Neural cell (in vitro differentiated cells): ENCODE measurements around the gene HS3ST5. TPM values are rescaled to one million over a fixed set of nuclear protein-coding genes. Genes with fewer than 3 reads are reported as not detected.

Source experiments
- H2AFZ ChIP-seq: fragments of 200-600, 300-800 bp; sonication (generic), shearing (Covaris generic); 2 replicates; pipeline ENCODE4 v1.6.0; 2014; ENCODE audit warnings: low read depth, mild to moderate bottlenecking, antibody characterized with exemption, low read length, moderate library complexity
- H3F3A ChIP-seq: fragments of 200-600 bp; shearing (Covaris generic); 2 replicates; pipeline ENCODE4 v1.6.1; 2016; ENCODE audit warnings: mild to moderate bottlenecking, moderate library complexity, mixed read lengths, antibody characterized with exemption, low read length; ENCODE audit not compliant: insufficient read depth, poor library complexity, severe bottlenecking
- H3K27ac ChIP-seq: fragments of 200-600, 300-800 bp; sonication (generic), shearing (Covaris generic); 2 replicates; pipeline ENCODE4 v1.5.1; 2014; ENCODE audit warnings: mild to moderate bottlenecking, low read length, moderate library complexity
- H3K27me3 ChIP-seq: fragments of 300-800, 200-600 bp; sonication (generic), shearing (Covaris generic); 2 replicates; pipeline ENCODE4 v1.6.0; 2014; ENCODE audit warnings: mild to moderate bottlenecking, low read depth, low read length, moderate library complexity; ENCODE audit not compliant: insufficient read depth
- H3K36me3 ChIP-seq: fragments of 300-800, 200-600 bp; sonication (generic), shearing (Covaris generic); 2 replicates; pipeline ENCODE4 v1.5.1; 2014; ENCODE audit warnings: mild to moderate bottlenecking, antibody characterized with exemption, low read length, moderate library complexity; ENCODE audit not compliant: insufficient read depth
- H3K4me2 ChIP-seq: fragments of 300-800, 200-600 bp; sonication (generic), shearing (Covaris generic); 2 replicates; pipeline ENCODE4 v1.6.0; 2014; ENCODE audit warnings: mild to moderate bottlenecking, low read length
- H3K4me3 ChIP-seq: fragments of 300-800, 200-600 bp; sonication (generic), shearing (Covaris generic); 2 replicates; pipeline ENCODE4 v1.5.1; 2014; ENCODE audit warnings: mild to moderate bottlenecking, low read length, moderate library complexity
- H3K79me2 ChIP-seq: fragments of 200-600 bp; shearing (Covaris generic); replicated peaks from 2 replicates; pipeline ENCODE4 v1.6.0; 2014; ENCODE audit warnings: mild to moderate bottlenecking, low read length, moderate library complexity; ENCODE audit not compliant: insufficient read depth
- H3K9ac ChIP-seq: fragments of 300-800, 200-600 bp; sonication (generic), shearing (Covaris generic); 2 replicates; pipeline ENCODE4 v1.6.1; 2016; ENCODE audit warnings: mild to moderate bottlenecking, low read length, mixed read lengths
- H3K9me2 ChIP-seq: fragments of 200-600 bp; shearing (Covaris generic); 2 replicates; pipeline ENCODE4 v1.6.1; 2016; ENCODE audit warnings: mild to moderate bottlenecking, low read length, mixed read lengths; ENCODE audit not compliant: insufficient read depth
- H3K9me3 ChIP-seq: fragments of 200-600, 300-800 bp; sonication (generic), shearing (Covaris generic); 2 replicates; pipeline ENCODE4 v1.6.1; 2016; ENCODE audit warnings: mild to moderate bottlenecking, mixed run types, low read length, moderate library complexity, mixed read lengths
- H4K20me1 ChIP-seq: fragments of 200-600 bp; shearing (Covaris generic); 2 replicates; pipeline ENCODE4 v1.6.1; 2016; ENCODE audit warnings: mild to moderate bottlenecking, mixed run types; ENCODE audit not compliant: insufficient read depth
- CTCF ChIP-seq: fragments of 450-650 bp; IDR thresholded peaks from 2 replicates; pipeline ENCODE4 v1.5.1; 2014; ENCODE audit warnings: antibody characterized with exemption, mild to moderate bottlenecking, moderate library complexity; ENCODE audit not compliant: poor library complexity, severe bottlenecking
- EP300 ChIP-seq: fragments of 450-650 bp; conservative IDR thresholded peaks from 2 replicates; pipeline ENCODE4 v1.6.1; 2014; ENCODE audit warnings: antibody characterized with exemption, mild to moderate bottlenecking, moderate library complexity; ENCODE audit not compliant: poor library complexity, severe bottlenecking
- EZH2 ChIP-seq: fragments of 200-600, 300-800 bp; shearing (Covaris generic), sonication (generic); IDR thresholded peaks from 2 replicates; pipeline ENCODE4 v1.6.1; 2014; ENCODE audit warnings: antibody characterized with exemption, low read length, borderline replicate concordance, mild to moderate bottlenecking; ENCODE audit not compliant: insufficient read depth, poor library complexity, severe bottlenecking
- MXI1 ChIP-seq: fragments of 450-650 bp; conservative IDR thresholded peaks from 2 replicates; pipeline ENCODE4 v1.6.1; 2014; ENCODE audit warnings: antibody characterized with exemption, mild to moderate bottlenecking; ENCODE audit not compliant: poor library complexity, severe bottlenecking
- POLR2AphosphoS5 ChIP-seq: IDR thresholded peaks from 2 replicates; pipeline ENCODE4 v1.6.1; 2012
- RAD21 ChIP-seq: fragments of 450-650 bp; conservative IDR thresholded peaks from 2 replicates; pipeline ENCODE4 v1.6.1; 2014; ENCODE audit warnings: antibody characterized with exemption, mild to moderate bottlenecking, moderate library complexity
- REST ChIP-seq: IDR thresholded peaks from 2 replicates; pipeline ENCODE4 v1.6.1; 2012; ENCODE audit warnings: borderline replicate concordance
- SMC3 ChIP-seq: fragments of 450-650 bp; conservative IDR thresholded peaks from 2 replicates; pipeline ENCODE4 v1.6.1; 2014; ENCODE audit warnings: antibody characterized with exemption, mild to moderate bottlenecking, moderate library complexity; ENCODE audit not compliant: poor library complexity
- TAF1 ChIP-seq: IDR thresholded peaks from 2 replicates; pipeline ENCODE4 v1.6.1; 2012; ENCODE audit warnings: low read depth
- polyA plus RNA-seq: library from polyadenylated mRNA; depleted of rRNA; stranded (reverse); fragments of >200 nt; gene quantifications from 2 replicates; pipeline ENCODE4 v1.2.3, GENCODE V29; 2014

HS3ST5 gene
- polyA plus RNA-seq, 1 donor from 2014 or later, result not detected

- no peak overlapping the region for H3K27ac ChIP-seq
- H3K9ac ChIP-seq, result no peak overlapping the region
- no peaks in the 10 kb centered on the region for H3K36me3 ChIP-seq
- no peak for TF ChIP-seq CTCF
- no peak for TF ChIP-seq POLR2AphosphoS5
- TF ChIP-seq EP300, result no peak
- no peak for TF ChIP-seq TAF1
- TF ChIP-seq RAD21, result no peak
- TF ChIP-seq SMC3, result no peak
- TF ChIP-seq EZH2, result no peak
- TF ChIP-seq REST, result no peak
- TF ChIP-seq MXI1, result no peak
- H3K9me2 ChIP-seq, result no peaks in the 10 kb centered on the region
- H2AFZ ChIP-seq, result no peak overlapping the region
- no peaks in the 10 kb centered on the region for H3K27me3 ChIP-seq
- H3K79me2 ChIP-seq, result no peaks in the 10 kb centered on the region
- no peak overlapping the region for H3K4me3 ChIP-seq
- no peaks in the 10 kb centered on the region for H3F3A ChIP-seq
- no peaks in the 10 kb centered on the region for H4K20me1 ChIP-seq
- no peaks in the 10 kb centered on the region for H3K9me3 ChIP-seq
- H3K4me2 ChIP-seq, result no peak overlapping the region
Observed at GRCh38 chr6:114271405-114271804, 71.4 kb downstream of the HS3ST5 start.

- Histone ChIP-seq H3K27me3 (no peaks in the 10 kb centered on the region), H3F3A (no peaks in the 10 kb centered on the region), H3K4me2 (no peak overlapping the region), H3K4me3 (no peak overlapping the region), H2AFZ (no peak overlapping the region), H3K36me3 (no peaks in the 10 kb centered on the region), H3K9me3 (no peaks in the 10 kb centered on the region), H3K79me2 (no peaks in the 10 kb centered on the region), H3K9me2 (no peaks in the 10 kb centered on the region), H4K20me1 (no peaks in the 10 kb centered on the region), H3K27ac (no peak overlapping the region), H3K9ac (no peak overlapping the region)
- no peak for TF ChIP-seq POLR2AphosphoS5
- TF ChIP-seq RAD21, result no peak
- no peak for TF ChIP-seq EZH2
- no peak for TF ChIP-seq SMC3
- no peak for TF ChIP-seq EP300
- no peak for TF ChIP-seq REST
- no peak for TF ChIP-seq MXI1
- TF ChIP-seq TAF1, result no peak
- no peak for TF ChIP-seq CTCF
Observed at GRCh38 chr6:114267897-114268296, 74.9 kb downstream of the HS3ST5 start.
